Endothelial cell of umbilical vein (primary cell): ENCODE measurements around the gene VARS1. TPM values are rescaled to one million over a fixed set of nuclear protein-coding genes. Genes with fewer than 3 reads are reported as not detected.
"Not testable (repeated sequence)": the region's sequence is repeated elsewhere in the genome, so short reads cannot be mapped to it uniquely, and the experiment has no call there.

Experiments used
- BruUV-seq: library from RNA; stranded (reverse); fragments of 400-500 nt; replicated peaks from 2 replicates; lab custom pipeline; 2021; lab: Mats Ljungman, UMichigan
- CTCF ChIA-PET: fragments of 300-600, 350-600 bp; sonication (Branson Sonifier 250); formaldehyde crosslinking; loops from one replicate; lab custom pipeline; 2021; ENCODE audit warnings: antibody characterized with exemption, inconsistent platforms; lab: Charles Lee
- POLR2A ChIA-PET: fragments of 300-600, 350-600 bp; sonication (Branson Sonifier 250); formaldehyde crosslinking; loops from one replicate; lab custom pipeline; 2021; ENCODE audit warnings: antibody characterized with exemption, inconsistent platforms; lab: Charles Lee
- DNase-seq: peaks from one replicate; pipeline ENCODE4 v3.0.0-alpha.2; 2011; ENCODE audit warnings: low read depth, low spot score
- FAIRE-seq: peaks from 2 replicates; lab custom pipeline; 2011; peaks lifted over from hg19 to GRCh38; lab: Jason Lieb, UNC
- H2AFZ ChIP-seq: 2 replicates; pipeline ENCODE4 v1.6.0; 2012; ENCODE audit warnings: low read depth, low read length, control low read depth, inconsistent platforms
- H3K27ac ChIP-seq: 2 replicates; pipeline ENCODE4 v1.5.1; 2011; ENCODE audit warnings: low read depth, mild to moderate bottlenecking, control low read depth, low read length, moderate library complexity; ENCODE audit not compliant: insufficient read depth
- H3K27me3 ChIP-seq, 2 experiments: 2 replicates each; pipeline versions ENCODE4 v1.6.0 to v1.6.1; 2011; ENCODE audit warnings: low read length in 2 of 2, mixed read lengths in 1 of 2; ENCODE audit not compliant: control insufficient read depth in 2 of 2, insufficient read depth in 2 of 2
- H3K36me3 ChIP-seq, 2 experiments: 2 replicates in 1 of 2; 3 replicates in 1 of 2; pipeline ENCODE4 v1.5.1; 2011; ENCODE audit warnings: low read length in 2 of 2, mild to moderate bottlenecking in 1 of 2, moderate library complexity in 1 of 2; ENCODE audit not compliant: control insufficient read depth in 2 of 2, insufficient read depth in 2 of 2; ENCODE audit errors: extremely low read depth in 1 of 2
- H3K4me1 ChIP-seq: 3 replicates; pipeline ENCODE4 v1.5.1; 2011; ENCODE audit warnings: mild to moderate bottlenecking, low read length; ENCODE audit not compliant: control insufficient read depth, insufficient read depth; ENCODE audit errors: extremely low read depth
- H3K4me2 ChIP-seq: 2 replicates; pipeline ENCODE4 v1.6.1; 2011; ENCODE audit warnings: low read length, control low read depth, mixed read lengths; ENCODE audit not compliant: insufficient read depth
- H3K4me3 ChIP-seq, 3 experiments: fragments of 200-600 bp in 1 of 3; sonication (generic), shearing (Covaris generic) in 1 of 3; replicated peaks in 1 of 3; 2 replicates each; pipeline ENCODE4 v1.5.1; 2011 to 2016; ENCODE audit warnings: control low read depth in 3 of 3, low read length in 3 of 3, mild to moderate bottlenecking in 2 of 3, inconsistent platforms in 1 of 3, low read depth in 1 of 3, moderate library complexity in 1 of 3; ENCODE audit not compliant: insufficient read depth in 1 of 3
- H3K79me2 ChIP-seq: 2 replicates; pipeline ENCODE4 v1.6.0; 2012; ENCODE audit warnings: low read length, inconsistent platforms; ENCODE audit not compliant: control insufficient read depth, insufficient read depth
- H3K9ac ChIP-seq: replicated peaks from 2 replicates; pipeline ENCODE3; 2011; ENCODE audit warnings: low read length, control low read depth; ENCODE audit not compliant: insufficient read depth; ENCODE audit errors: extremely low read depth
- H3K9me1 ChIP-seq: replicated peaks from 3 replicates; pipeline ENCODE4 v1.6.0; 2011; ENCODE audit warnings: mild to moderate bottlenecking, low read length; ENCODE audit not compliant: control insufficient read depth, insufficient read depth; ENCODE audit errors: extremely low read depth
- H3K9me3 ChIP-seq: replicated peaks from 2 replicates; pipeline ENCODE4 v1.5.1; 2012; ENCODE audit warnings: low read length, inconsistent platforms; ENCODE audit not compliant: control insufficient read depth, insufficient read depth
- H4K20me1 ChIP-seq: replicated peaks from 2 replicates; pipeline ENCODE3; 2011; ENCODE audit warnings: mild to moderate bottlenecking, low read length; ENCODE audit not compliant: control insufficient read depth, insufficient read depth; ENCODE audit errors: extremely low read depth
- CTCF ChIP-seq, 2 donors: IDR thresholded peaks; 1 replicate in 1 of 2; 2 replicates in 1 of 2; pipeline ENCODE4 v1.5.1; 2011; ENCODE audit warnings: low read length in 2 of 2, mild to moderate bottlenecking in 2 of 2, moderate library complexity in 2 of 2, control low read depth in 1 of 2, inconsistent platforms in 1 of 2, low read depth in 1 of 2; ENCODE audit not compliant: insufficient read depth in 1 of 2; ENCODE audit errors: extremely low read depth in 1 of 2
- EZH2 ChIP-seq: IDR thresholded peaks from 2 replicates; pipeline ENCODE4 v1.6.1; 2012; ENCODE audit warnings: borderline replicate concordance, low read depth, mild to moderate bottlenecking, moderate library complexity, low read length, inconsistent platforms; ENCODE audit not compliant: severe bottlenecking
- FOS ChIP-seq: IDR thresholded peaks from 2 replicates; pipeline ENCODE4 v1.6.1; 2011; ENCODE audit warnings: mild to moderate bottlenecking, low read length, moderate library complexity, borderline replicate concordance; ENCODE audit not compliant: insufficient read depth
- GATA2 ChIP-seq: IDR thresholded peaks from 2 replicates; pipeline ENCODE4 v1.7.0; 2011; ENCODE audit warnings: low read depth, mild to moderate bottlenecking, moderate library complexity, mixed read lengths, low read length; ENCODE audit not compliant: insufficient read length, insufficient read depth
- JUN ChIP-seq: IDR thresholded peaks from 2 replicates; pipeline ENCODE4 v1.6.1; 2011; ENCODE audit warnings: borderline replicate concordance, low read depth; ENCODE audit not compliant: insufficient read length, insufficient read depth
- MAX ChIP-seq: IDR thresholded peaks from 2 replicates; pipeline ENCODE4 v1.6.1; 2011; ENCODE audit not compliant: insufficient read depth, insufficient read length
- MYC ChIP-seq: IDR thresholded peaks from one replicate; pipeline ENCODE4 v1.6.1; 2011; ENCODE audit warnings: mild to moderate bottlenecking, low read depth, low read length
- POLR2A ChIP-seq: IDR thresholded peaks from 2 replicates; pipeline ENCODE4 v1.6.1; 2012; ENCODE audit warnings: low read depth, mild to moderate bottlenecking, control low read depth, low read length
- POLR2AphosphoS5 ChIP-seq: IDR thresholded peaks from 2 replicates; pipeline ENCODE4 v1.6.1; 2012; ENCODE audit warnings: low read depth, mild to moderate bottlenecking, control low read depth, low read length, moderate library complexity; ENCODE audit not compliant: insufficient read depth
- dilution Hi-C: fragments of 300-500 bp; cut with MboI; formaldehyde crosslinking; loops from one replicate; pipeline ENCODE4 v1.15.0; 2019; ENCODE audit warnings: low sequenced_read_pairs; ENCODE audit not compliant: extremely low pct_ligation_motif_present
- intact Hi-C: fragments of 100-400 bp; cut with micrococcal nuclease; formaldehyde crosslinking; loops from one replicate; pipeline ENCODE4 v1.10.0; 2022
- polyA plus RNA-seq, 4 experiments: library from polyadenylated mRNA; depleted of rRNA in 3 of 4; stranded (reverse) in 3 of 4; unstranded in 1 of 4; fragments of >200 nt; gene quantifications; 2 replicates each; pipeline versions ENCODE4 v1.2.1 to v1.2.3, GENCODE V29; 2011 to 2012; ENCODE audit warnings: missing spikeins in 1 of 4
- total RNA-seq: library from RNA; stranded (reverse); gene quantifications from 2 replicates; pipeline ENCODE4 v1.2.3, GENCODE V29; 2021

Gene VARS1
- total and polyA plus RNA-seq, 2 donors (not counting 3 experiments of a cell fraction or from before 2014, with no cell fraction given), result 37.4 to 121 TPM

GRCh38 chr6:31825553-31825952, 30.0 kb upstream of the VARS1 start:
- intact Hi-C loops (no loop called here), dilution Hi-C loops (no loop called here)
- Histone ChIP-seq H4K20me1 (no peaks in the 10 kb centered on the region), H3K9me3 (no peaks in the 10 kb centered on the region), H3K27ac (no peak overlapping the region), H3K36me3 (no peaks in the 10 kb centered on the region), H2AFZ (no peak overlapping the region), H3K4me2 (no peak overlapping the region), H3K4me1 (peaks cover 18% of the 10 kb centered on the region), H3K9me1 (no peaks in the 10 kb centered on the region), H3K9ac (no peak overlapping the region), H3K79me2 (peaks cover 11% of the 10 kb centered on the region), H3K4me3 (no peak overlapping the region), H3K27me3 (no peaks in the 10 kb centered on the region)
- TF ChIP-seq GATA2 (no peak), JUN (no peak), CTCF (IDR thresholded peaks at IDR 0.05; ENCODE audit: extremely low read depth in 1 of 2, insufficient read depth in 1 of 2, low read depth in 1 of 2, low read length in 2 of 2) (no peak), MYC (no peak), POLR2AphosphoS5 (no peak), POLR2A (no peak), EZH2 (no peak), FOS (no peak), MAX (no peak)
- FAIRE-seq, result no peak
- BruUV-seq, result no TSS peak
- ChIA-PET POLR2A (no interaction called here), CTCF (interaction anchor here (1.1 kb wide), 1 partner anchor 19 kb away, joined by 3 read pairs; the partner anchor contains the start of gene LSM2)
- DNase-seq, result no peak

GRCh38 chr6:31823592-31824196, 28.1 kb upstream of the VARS1 start:
- dilution Hi-C loops, result not testable (repeated sequence)
- ChIA-PET CTCF (interaction anchor here (1.0 to 2.6 kb wide), 3 partner anchors 17 to 33 kb away, joined by 3 to 10 read pairs (median 4); partner anchors contain the start of genes LSM2 and VARS1), POLR2A (interaction anchor here (1.3 kb wide), 1 partner anchor 17 kb away, joined by 7 read pairs; the partner anchor contains the start of gene LSM2)

More at GRCh38 chr6:31823592-31824196, 28.1 kb upstream of the VARS1 start:
- H3K36me3 ChIP-seq, H3K27me3 ChIP-seq, H3K9me3 ChIP-seq, H3K4me3 ChIP-seq, BruUV-seq, intact Hi-C loops, DNase-seq, H3K79me2 ChIP-seq, H3K9me1 ChIP-seq, H2AFZ ChIP-seq, H3K27ac ChIP-seq, FAIRE-seq, H3K4me2 ChIP-seq, H3K9ac ChIP-seq, H4K20me1 ChIP-seq: not testable (repeated sequence)
- peaks cover 18% of the 10 kb centered on the region for H3K4me1 ChIP-seq
